T-helper 1 cell (primary cell): ENCODE results near the gene DPYSL4.
A peak's percentile ranks its signal among the peaks of the same experiment; 100 is the strongest.

Experiments
- DNase-seq, 5 donors: peaks; one replicate each; pipeline ENCODE4 v3.0.0-alpha.2; 2012 to 2020

DPYSL4 gene

DNA sequence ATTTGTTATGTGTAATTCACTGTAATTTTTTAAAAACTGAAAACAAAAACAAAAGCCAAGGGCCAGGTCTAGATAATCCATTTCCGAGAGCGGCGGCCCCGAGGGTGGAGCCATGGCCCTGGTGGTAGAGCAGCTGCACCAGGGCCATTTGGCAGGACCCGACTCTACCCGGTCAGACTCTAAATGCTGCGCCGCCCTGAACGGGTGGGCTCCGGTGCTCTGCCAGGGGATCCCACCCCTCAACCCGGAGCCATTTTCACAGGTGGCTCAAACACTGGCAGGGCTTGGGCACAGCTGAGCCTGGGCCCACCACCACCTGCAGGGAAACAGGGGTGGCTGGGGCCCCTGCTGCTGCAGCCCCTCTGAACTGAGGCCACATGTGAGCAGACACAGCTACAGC is 56.9 kb downstream of the DPYSL4 start:
- DNase-seq, result no peak

DNA sequence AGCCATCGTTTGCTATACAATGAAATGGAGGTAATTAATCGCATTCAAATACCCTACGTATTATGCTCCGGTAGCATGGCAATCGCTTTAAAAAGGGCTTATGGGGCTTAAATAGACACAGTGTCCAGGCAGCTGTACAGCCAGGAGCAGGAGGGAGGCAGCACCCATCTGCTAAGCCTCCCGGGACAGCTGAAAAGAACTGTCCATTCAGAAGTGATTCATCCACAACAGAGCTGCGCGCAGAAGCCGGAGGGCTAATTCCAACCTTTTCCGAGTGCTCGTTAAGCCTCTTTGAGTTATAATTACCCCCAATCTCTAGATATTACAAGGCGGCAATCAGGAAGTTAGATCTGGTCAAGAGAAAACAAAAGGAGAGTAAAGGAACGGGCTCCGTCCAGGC is 58.3 kb downstream of the DPYSL4 start:
- no peak for DNase-seq

DNA sequence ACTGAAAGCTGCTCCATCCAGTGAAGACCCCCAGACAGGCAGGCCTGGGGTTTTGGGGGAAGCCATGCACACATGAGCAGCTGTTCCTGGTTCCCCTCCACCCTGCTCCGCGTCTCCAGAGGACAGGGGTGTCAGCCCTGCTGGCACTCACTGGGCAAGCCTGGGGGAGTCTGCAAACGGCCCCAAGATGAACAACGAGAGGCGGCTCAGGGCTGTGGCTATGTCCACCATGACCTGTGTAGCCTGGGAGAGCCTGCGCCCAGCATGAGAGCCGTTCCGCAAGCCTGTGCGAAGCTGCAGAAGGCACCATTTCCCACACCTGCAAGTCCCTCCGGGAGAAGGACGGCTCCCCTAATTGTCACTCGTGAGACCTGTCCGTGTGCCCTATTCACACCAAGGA is 59.5 kb downstream of the DPYSL4 start:
- no peak for DNase-seq

DNA sequence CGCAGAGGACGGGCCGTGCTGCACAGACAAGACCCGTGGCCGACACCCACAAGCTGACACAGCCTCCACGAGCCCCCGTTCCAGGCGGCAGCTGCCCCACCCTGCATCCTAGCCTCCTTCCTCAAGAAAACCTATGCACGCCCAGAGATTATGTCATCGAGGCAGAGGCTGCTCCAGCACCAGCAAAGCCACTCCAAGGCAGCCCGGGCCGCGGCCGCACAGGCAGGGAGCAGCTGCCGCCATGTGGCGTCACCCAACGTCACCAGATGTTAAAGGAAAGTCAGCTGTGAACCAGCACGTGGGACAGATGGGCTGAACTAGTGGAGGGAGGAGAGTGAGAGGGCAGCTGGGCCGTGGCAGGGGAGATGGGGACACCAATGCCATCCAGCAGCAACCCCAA is 61.2 kb downstream of the DPYSL4 start:
- no peak for DNase-seq

- DNase-seq, result peak; percentile 27 to 68 (median 45)
These were observed 61.9 kb downstream of the DPYSL4 start for GRCh38 chr10:132248455-132249225.

DNA sequence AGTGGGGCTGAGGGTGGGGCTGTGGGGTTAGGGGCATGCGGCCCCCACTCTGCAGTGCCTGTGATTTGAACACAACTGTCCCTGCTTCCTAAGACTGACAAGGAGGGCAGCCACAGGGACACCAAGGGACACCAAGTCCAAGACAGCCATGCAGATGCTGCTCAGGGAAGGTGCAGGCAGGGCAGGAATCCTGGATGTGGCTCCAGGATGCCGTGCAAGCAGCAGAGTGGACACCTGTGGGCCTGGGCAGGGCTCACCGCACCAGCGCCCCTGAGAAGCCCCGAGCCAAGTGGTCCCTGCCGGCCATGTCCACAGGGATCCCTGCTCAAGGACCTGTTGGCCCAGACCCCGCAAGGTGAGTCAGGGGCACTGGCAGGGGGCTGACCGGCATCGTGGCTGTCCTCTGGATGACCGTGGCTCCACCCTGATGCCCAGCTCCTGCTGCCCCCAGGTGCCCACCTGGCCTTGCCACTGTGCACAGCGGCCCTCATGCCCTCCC is 62.5 kb downstream of the DPYSL4 start:
- no peak for DNase-seq

DNA sequence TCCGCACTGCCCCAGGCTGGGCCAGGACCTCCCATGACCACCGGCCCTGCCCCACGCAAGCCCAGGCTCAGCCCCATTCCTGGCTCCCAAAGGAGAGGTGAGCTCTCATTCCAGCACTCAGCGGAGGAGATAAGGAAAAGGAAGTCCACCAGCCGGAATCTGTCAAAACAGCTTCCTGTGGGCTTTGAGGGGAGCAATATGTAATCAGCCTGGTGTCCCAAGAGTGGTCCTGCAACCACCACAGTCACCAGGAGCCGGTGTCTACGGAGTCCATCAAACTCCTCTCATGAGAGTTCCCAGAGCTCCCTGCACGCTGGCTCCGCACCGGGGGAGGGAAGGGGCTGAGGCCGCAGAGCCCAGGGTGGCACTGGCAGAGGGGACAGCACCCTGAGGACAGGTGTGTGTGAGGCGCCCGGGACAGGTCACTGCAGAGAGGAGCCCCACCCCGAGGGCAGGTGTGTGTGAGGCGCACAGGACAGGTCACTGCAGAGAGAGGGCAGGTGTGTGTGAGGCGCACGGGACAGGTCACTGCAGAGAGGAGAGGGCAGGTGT is 63.2 kb downstream of the DPYSL4 start:
- DNase-seq, result no peak

DNA sequence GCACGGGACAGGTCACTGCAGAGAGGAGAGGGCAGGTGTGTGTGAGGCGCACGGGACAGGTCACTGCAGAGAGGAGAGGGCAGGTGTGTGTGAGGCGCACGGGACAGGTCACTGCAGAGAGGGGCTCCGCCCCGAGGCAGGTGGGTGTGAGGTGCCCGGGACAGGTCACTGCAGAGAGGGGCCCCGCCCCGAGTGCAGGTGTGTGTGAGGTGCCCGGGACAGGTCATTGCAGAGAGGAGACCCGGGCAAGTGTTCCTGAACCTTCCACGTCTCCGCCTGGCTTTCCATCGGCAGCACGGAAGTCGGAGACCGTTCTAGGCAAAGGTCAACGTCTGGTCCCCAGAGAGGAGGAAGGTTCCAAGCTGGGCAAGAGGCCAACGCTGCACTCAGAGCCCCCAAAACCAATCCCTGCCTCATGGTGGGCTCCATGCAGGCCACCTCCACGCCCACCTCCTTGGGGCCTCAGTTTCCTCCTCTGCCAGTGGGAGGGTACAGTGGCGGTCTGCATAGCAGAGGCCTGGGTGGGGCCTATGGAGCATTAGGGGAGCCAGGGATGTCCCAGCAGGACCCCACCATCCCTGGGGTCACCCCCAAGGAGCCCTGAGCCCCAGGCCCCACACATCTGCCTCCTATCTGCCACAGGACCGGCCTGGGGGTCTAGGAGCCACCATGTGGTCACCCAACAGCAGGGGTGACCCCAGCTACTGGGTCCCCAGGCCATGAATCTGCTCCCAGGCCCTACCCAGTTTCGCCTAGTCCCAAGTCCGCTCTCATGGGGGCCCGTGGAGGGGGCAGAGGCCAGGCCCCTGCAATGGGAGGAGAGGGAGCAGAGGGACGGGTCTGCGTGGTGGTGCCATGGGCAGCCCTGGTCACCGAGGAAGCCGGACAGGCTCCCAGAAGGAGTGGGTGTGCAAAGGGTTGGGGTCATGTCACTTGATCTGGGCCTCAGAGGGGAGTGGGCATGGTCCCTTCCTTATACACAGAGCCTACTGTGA is 64.0 kb downstream of the DPYSL4 start:
- DNase-seq, result no peak

DNA sequence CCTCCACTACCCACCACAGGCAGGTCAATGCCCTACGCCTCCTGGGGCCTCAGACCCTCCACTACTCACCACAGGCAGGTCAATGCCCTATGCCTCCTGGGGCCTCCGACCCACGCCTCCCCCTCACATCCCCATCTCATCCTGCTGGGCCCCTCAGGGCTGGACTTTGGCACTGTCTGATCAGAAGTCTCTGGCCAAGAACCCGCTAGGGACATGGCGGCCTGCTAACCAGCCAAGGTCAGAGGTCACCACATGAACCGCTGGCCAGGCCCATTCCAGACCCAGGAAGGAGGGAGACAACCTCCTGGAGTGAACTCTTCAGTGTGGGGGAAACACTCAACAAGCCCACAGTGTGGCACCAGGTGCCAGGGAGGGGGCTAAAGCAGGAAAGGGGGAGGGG is 65.2 kb downstream of the DPYSL4 start:
- no peak for DNase-seq

- DNase-seq, result no peak
These were observed 65.7 kb downstream of the DPYSL4 start for GRCh38 chr10:132252412-132252811.

DNA sequence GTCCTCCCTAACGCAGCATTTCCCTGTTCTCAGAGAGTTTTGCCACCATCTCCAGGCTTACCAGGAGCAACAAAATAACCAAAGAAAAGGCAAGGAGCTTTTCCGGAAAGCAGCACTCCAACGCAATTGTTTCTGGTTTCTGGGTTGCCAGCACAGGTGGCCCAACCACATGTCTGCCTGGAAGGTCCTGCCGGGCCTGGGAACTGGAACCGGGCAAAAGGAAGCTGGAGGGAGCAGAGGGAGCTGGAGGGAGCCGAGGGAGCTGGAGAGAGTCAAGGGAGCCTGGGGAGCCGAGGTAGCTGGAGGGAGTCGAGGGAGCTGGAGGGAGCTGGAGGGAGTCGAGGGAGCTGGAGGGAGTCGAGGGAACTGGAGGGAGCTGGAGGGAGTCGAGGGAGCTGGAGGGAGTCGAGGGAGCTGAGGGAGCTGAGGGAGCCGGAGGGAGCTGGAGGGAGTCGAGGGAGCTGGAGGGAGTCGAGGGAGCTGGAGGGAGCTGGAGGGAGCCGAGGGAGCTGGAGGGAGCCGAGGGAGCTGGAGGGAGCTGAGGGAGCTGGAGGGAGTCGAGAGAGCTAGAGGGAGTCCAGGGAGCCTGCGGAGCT is 66.4 kb downstream of the DPYSL4 start:
- DNase-seq, result no peak

DNA sequence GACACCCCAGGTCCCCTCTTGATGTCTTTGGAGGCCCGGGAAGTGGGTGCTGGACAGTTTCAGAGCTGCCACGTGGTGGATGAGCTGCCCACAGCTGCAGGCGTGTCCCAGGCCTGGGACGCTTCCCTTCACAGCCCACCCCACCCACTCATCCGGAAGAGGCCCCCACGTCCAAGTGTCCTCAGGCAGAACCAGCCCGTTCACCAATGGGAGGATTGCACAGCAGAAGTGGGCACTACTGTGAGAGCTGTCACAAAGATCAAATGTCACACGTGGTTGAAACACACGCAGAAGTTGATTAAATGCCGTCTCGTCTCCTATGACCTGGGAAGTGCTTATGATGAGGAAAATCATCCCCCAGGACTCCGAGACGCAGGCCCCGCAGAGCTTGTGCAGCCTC is 68.1 kb downstream of the DPYSL4 start:
- DNase-seq, result no peak
